ENCODE measurements around the gene TEX47.

The TEX47 gene

DNA sequence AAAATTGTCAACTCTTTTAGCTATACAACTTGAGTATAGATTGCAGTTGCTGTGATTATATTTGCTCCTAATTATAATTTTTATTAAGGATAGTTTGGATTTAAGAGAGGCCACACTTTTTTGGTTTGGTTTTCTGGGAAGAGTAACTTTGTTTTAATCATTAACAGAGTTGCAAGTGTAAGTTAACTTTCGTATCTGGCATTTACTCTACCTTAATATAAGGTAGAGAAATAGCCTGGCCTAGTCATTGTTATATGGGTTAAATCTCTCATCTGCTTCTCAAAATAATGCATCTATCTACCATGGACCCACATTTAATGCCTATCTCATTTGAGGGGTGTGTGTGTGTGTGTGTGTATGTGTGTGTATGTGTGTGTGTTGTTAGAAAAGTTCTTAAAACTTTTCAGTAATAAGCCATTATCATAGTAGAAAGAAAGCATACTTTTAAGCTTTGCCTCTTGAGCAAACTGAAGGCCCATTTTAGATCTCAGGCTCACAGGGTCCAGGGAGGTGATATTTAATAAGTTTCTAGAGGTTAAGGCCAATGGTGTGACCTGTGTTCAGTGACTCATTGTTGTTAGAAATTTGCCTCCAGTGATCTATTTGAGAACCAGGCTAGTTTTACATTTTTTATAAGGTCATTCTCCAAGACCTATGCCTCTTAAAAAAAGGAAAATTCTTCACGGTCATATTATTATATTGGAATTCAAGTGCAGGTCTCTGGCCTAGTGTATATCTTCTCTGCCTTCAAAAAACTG, 10.9 kb upstream of the TEX47 start:
- in situ Hi-C loops (cut with MboI; ENCODE audit: low sequenced_read_pairs, unreplicated experiment), result no loop called here
- TF ChIP-seq, protein P1, sequence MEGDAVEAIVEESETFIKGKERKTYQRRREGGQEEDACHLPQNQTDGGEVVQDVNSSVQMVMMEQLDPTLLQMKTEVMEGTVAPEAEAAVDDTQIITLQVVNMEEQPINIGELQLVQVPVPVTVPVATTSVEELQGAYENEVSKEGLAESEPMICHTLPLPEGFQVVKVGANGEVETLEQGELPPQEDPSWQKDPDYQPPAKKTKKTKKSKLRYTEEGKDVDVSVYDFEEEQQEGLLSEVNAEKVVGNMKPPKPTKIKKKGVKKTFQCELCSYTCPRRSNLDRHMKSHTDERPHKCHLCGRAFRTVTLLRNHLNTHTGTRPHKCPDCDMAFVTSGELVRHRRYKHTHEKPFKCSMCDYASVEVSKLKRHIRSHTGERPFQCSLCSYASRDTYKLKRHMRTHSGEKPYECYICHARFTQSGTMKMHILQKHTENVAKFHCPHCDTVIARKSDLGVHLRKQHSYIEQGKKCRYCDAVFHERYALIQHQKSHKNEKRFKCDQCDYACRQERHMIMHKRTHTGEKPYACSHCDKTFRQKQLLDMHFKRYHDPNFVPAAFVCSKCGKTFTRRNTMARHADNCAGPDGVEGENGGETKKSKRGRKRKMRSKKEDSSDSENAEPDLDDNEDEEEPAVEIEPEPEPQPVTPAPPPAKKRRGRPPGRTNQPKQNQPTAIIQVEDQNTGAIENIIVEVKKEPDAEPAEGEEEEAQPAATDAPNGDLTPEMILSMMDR (IDR thresholded peaks at IDR 0.05; ENCODE audit: borderline replicate concordance, control extremely low read depth, extremely low read depth, insufficient read depth, missing control alignments), result no peak
- DNase-seq (ENCODE audit: low spot score), result no peak

DNA sequence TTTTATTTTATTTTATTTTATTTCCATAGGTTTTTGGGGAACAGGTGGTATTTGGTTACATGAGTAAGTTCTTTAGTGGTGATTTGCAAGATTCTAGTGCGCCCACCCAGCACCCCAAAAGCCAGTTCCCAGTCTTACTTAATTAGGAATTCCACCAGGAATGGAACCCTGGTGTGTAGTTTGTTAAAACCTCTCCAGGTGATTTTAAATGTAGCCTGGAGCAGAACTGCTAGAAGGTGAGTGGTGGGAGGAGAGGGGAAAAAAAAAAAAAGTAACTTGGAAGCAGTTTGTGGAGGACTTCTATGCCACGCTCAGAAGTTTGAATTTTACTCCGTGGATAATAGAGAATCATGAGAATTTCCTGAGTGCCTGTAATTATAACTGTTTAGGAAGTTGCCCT, 5.5 kb upstream of the TEX47 start:
- no peak for DNase-seq (ENCODE audit: low spot score)
- TF ChIP-seq, protein P1 (IDR thresholded peaks at IDR 0.05; ENCODE audit: borderline replicate concordance, control extremely low read depth, extremely low read depth, insufficient read depth, missing control alignments), result no peak
- in situ Hi-C loops (cut with MboI; ENCODE audit: low sequenced_read_pairs, unreplicated experiment), result no loop called here

DNA sequence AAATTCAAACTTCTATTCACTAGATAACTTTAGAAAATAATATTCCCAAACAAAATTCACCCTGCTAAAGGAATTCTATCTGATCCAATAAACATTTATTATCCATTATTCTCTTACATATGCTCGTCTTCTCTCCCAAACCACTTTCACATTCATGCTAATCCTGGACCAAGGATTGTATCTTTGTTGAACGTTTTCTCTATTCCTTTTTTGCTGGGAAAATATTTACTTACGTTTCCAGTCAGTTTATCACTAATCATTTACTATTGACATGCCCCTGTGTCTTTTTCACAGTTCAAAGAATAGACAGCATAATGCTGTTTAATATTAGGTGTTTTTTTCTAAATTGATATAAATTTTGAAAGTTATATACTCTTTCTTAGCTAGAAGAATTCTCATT, 3.2 kb downstream of the TEX47 start:
- TF ChIP-seq, protein P1 (IDR thresholded peaks at IDR 0.05; ENCODE audit: borderline replicate concordance, control extremely low read depth, extremely low read depth, insufficient read depth, missing control alignments), result no peak
- in situ Hi-C loops (cut with MboI; ENCODE audit: low sequenced_read_pairs, unreplicated experiment), result no loop called here

DNA sequence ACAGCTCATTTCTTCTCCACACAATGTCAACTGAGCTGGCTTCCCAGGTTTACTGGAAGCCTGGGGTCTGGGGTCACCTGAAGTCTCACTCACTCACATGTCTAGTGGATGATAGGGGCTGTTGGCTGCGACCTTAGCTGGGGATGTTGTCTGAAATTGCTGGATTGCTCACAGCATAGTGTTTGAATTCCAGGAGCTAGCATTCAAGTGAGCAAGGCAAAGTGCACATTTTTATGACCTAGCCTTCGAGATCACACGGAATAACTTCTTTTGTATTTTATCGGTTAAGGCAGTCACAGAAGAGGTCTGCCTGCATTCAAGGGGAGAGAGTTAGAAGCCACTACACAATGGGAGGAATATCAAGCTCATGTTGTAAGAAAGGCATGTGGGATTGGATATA, 3.6 kb downstream of the TEX47 start:
- in situ Hi-C loops (cut with MboI; ENCODE audit: low sequenced_read_pairs, unreplicated experiment), result no loop called here
- TF ChIP-seq, protein P1 (IDR thresholded peaks at IDR 0.05; ENCODE audit: borderline replicate concordance, control extremely low read depth, extremely low read depth, insufficient read depth, missing control alignments), result no peak
- DNase-seq (ENCODE audit: low spot score), result no peak

More for the DNA sequence above, 3.2 kb downstream of the TEX47 start:
- no peak for DNase-seq (ENCODE audit: low spot score)

DNA sequence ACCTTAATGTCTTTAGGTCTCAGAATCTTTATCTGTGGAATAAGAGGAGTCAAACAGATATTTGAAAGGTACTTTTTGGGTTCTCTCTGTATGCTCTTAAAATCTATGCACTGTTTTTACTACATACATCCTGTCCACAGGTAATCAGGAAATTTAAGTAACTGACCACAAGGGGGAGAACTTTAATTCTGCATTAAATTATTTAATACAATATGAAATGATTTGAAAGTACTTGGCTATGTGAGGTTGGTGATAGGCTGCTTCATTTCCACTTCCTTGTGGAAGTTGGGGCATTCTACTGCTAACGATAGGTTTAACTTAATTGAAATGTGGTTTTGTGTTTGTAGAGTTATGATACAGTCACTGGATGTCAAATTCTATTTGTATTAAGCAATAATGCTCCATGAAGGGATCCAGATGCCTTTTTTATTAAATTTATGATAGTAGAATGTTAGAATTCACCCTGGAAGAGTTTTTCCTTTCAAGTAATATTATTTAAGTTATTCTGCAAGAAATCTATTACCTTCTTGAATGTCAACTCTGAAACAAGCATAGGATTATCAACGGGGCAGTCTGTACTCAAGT, 6.0 kb downstream of the TEX47 start:
- in situ Hi-C loops (cut with MboI; ENCODE audit: low sequenced_read_pairs, unreplicated experiment), result no loop called here
- TF ChIP-seq, protein P1 (IDR thresholded peaks at IDR 0.05; ENCODE audit: borderline replicate concordance, control extremely low read depth, extremely low read depth, insufficient read depth, missing control alignments), result no peak
- no peak for DNase-seq (ENCODE audit: low spot score)

DNA sequence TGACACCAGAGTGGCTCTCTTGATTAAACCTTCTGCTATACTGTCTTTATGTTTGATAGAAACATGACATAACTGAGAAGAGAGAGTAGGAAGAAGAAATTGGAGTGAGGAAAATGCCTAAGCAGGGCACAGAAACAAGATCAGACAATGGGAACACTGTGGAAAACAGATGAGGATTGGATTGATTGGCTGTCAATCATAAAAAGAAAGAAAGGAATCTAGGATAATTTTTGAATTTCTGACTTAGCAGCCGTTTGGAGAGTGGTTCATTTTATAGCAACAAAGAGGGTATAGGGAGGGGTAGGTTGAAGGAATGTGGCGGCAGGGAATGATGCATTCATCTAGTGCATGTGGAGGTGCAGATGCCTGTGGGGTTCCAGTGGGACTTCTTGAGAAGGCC, 7.8 kb downstream of the TEX47 start:
- in situ Hi-C loops (cut with MboI; ENCODE audit: low sequenced_read_pairs, unreplicated experiment), result no loop called here
- TF ChIP-seq, protein P1 (IDR thresholded peaks at IDR 0.05; ENCODE audit: borderline replicate concordance, control extremely low read depth, extremely low read depth, insufficient read depth, missing control alignments), result no peak
- no peak for DNase-seq (ENCODE audit: low spot score)
